Measurements from ENCODE around the gene NUBP2. TPM values are rescaled to one million over a fixed set of nuclear protein-coding genes. Genes with fewer than 3 reads are reported as not detected.

Gene NUBP2
- total RNA-seq, 1 experiment from 2014 or later, result 103 TPM

DNA sequence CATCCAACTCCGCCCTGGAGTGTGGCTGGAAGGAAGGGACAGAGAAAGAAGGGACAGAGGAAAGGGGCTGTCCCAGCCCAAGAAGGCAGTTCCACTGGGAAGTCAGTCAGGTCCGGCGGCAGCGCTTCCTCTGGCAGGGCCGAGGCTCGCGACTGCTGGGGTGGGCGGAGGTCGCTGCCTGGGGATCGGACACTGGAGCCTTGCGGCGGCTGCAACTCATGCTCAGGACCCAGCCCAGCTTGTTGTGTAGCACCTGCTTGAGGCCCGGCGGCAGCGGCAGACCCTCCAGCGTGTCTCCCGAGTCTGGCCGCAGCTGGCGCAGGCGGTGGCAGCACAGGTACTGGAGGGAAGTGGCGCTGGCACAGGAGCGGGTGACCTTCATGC, 5.8 kb upstream of the NUBP2 start:
- Histone ChIP-seq H3K79me2 (ENCODE audit: insufficient read depth, low read length) (peaks cover 38% of the 10 kb centered on the region), H3K9me2 (ENCODE audit: insufficient read depth) (no peaks in the 10 kb centered on the region), H3K9me3 (ENCODE audit: control insufficient read depth in 1 of 2, insufficient read depth in 1 of 2, low read depth in 1 of 2, low read length in 2 of 2) (no peaks in the 10 kb centered on the region), H3K27ac (ENCODE audit: low read depth, low read length) (no peak overlapping the region), H3K9ac (ENCODE audit: low read length) (no peak overlapping the region), H3K4me1 (ENCODE audit: control insufficient read depth in 1 of 2, insufficient read depth in 2 of 2, low read length in 2 of 2) (peaks cover 6 to 29% of the 10 kb centered on the region in 2 experiments), H3K27me3 (ENCODE audit: insufficient read depth, low read length) (no peaks in the 10 kb centered on the region), H3K4me2 (ENCODE audit: low read length) (no peak overlapping the region), H3K36me3 (ENCODE audit: control insufficient read depth in 1 of 2, insufficient read depth in 2 of 2, low read length in 2 of 2) (peaks cover 0 to 5% of the 10 kb centered on the region in 2 experiments; a peak in 3 of 4 replicates), H2AFZ (ENCODE audit: low read depth, low read length, poor library complexity, severe bottlenecking) (no peak overlapping the region), H3K4me3 (replicated peaks in 1 of 2; ENCODE audit: low read depth in 1 of 2, low read length in 2 of 2) (no peak overlapping the region), H4K20me1 (ENCODE audit: insufficient read depth) (no peaks in the 10 kb centered on the region)
- RAD21 ChIA-PET (ENCODE audit: low non-redundant PET in 1 of 2, low total read pairs in 2 of 2, uncharacterized antibody in 2 of 2, unreplicated experiment in 2 of 2), result no interaction called here
- no TSS peak for BruUV-seq (replicated peaks)
- no peak for TF ChIP-seq RAD21 (IDR thresholded peaks at IDR 0.05; ENCODE audit: low read depth)
- TF ChIP-seq, protein P1, sequence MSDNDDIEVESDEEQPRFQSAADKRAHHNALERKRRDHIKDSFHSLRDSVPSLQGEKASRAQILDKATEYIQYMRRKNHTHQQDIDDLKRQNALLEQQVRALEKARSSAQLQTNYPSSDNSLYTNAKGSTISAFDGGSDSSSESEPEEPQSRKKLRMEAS (IDR thresholded peaks at IDR 0.05), result no peak
- no peak for TF ChIP-seq ZFX (IDR thresholded peaks at IDR 0.05)
- intact Hi-C loops (cut with micrococcal nuclease), result no loop called here
- POLR2A ChIA-PET, result no interaction called here
- DNase-seq (ENCODE audit: low read depth, low spot score) (no peak), ATAC-seq (no peak)
- CTCF ChIA-PET, result no interaction called here

DNA sequence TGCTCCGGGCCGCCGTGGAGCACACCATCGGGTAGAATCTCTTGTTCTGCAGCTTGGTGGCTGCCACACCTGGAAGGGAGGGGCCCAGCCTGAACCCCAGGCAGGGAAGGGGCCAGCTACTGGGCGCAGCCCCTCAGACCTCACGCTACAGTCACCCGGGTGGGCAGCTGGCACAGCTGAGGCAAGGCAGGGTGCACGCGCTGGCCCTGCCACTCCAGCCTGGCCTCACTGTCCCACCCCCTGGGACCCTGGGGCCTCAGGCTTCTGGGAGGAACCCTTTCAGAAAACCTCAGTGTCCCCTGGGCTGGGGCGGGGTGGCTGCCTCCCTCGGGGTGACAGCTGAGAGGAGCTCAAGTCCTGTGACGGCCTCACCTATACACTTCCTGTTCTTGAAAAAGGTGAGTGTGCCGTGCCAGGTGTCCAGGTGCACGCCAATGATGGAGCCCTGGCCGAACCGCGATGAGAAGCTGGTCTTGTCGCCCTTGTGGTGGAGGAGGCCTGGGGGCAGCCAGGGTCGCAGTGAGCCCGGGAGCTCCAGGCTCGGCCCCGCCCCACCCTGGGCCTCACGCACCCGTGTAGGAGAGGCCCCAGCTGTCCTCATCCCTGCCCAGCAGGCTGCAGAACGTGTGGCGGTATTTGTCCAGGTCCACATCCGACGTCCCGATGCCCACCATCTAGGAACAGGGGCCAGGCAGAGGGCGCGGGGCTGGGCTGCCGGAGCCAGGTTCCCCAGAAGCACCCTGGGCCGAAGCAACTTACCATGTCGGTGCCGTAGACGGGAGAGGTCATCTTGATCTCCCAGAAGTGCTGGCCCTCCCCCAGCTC, 5.2 kb upstream of the NUBP2 start:
- Histone ChIP-seq H3K4me3 (replicated peaks in 1 of 2; ENCODE audit: low read depth in 1 of 2, low read length in 2 of 2) (no peak overlapping the region), H2AFZ (ENCODE audit: low read depth, low read length, poor library complexity, severe bottlenecking) (no peak overlapping the region), H4K20me1 (ENCODE audit: insufficient read depth) (no peaks in the 10 kb centered on the region), H3K36me3 (ENCODE audit: control insufficient read depth in 1 of 2, insufficient read depth in 2 of 2, low read length in 2 of 2) (no peaks in the 10 kb centered on the region; a peak in 2 of 4 replicates), H3K79me2 (ENCODE audit: insufficient read depth, low read length) (peaks cover 32% of the 10 kb centered on the region), H3K9ac (ENCODE audit: low read length) (no peak overlapping the region), H3K27ac (ENCODE audit: low read depth, low read length) (no peak overlapping the region), H3K9me2 (ENCODE audit: insufficient read depth) (no peaks in the 10 kb centered on the region), H3K27me3 (ENCODE audit: insufficient read depth, low read length) (no peaks in the 10 kb centered on the region), H3K9me3 (ENCODE audit: control insufficient read depth in 1 of 2, insufficient read depth in 1 of 2, low read depth in 1 of 2, low read length in 2 of 2) (no peaks in the 10 kb centered on the region), H3K4me1 (ENCODE audit: control insufficient read depth in 1 of 2, insufficient read depth in 2 of 2, low read length in 2 of 2) (peaks cover 6 to 29% of the 10 kb centered on the region in 2 experiments), H3K4me2 (ENCODE audit: low read length) (no peak overlapping the region)
- TF ChIP-seq SP1 (IDR thresholded peaks at IDR 0.05; ENCODE audit: low read depth), result no peak
- TF ChIP-seq SRF (IDR thresholded peaks at IDR 0.05; ENCODE audit: low read depth), result no peak
- TF ChIP-seq YY1 (IDR thresholded peaks at IDR 0.05; ENCODE audit: extremely low read depth, insufficient replicate concordance, low read depth, low read length), result no peak
- TF ChIP-seq ZNF274 (IDR thresholded peaks at IDR 0.05; ENCODE audit: low read depth, low read length), result no peak
- TF ChIP-seq POLR2AphosphoS5 (IDR thresholded peaks at IDR 0.05; ENCODE audit: low read depth, low read length), result no peak; the same call in 1 of the 2 replicates
- TF ChIP-seq, protein P1 (IDR thresholded peaks at IDR 0.05), result no peak
- no peak for TF ChIP-seq ELF1 (IDR thresholded peaks at IDR 0.05; ENCODE audit: borderline replicate concordance, low read depth)
- TF ChIP-seq, protein P2, sequence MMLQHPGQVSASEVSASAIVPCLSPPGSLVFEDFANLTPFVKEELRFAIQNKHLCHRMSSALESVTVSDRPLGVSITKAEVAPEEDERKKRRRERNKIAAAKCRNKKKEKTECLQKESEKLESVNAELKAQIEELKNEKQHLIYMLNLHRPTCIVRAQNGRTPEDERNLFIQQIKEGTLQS (IDR thresholded peaks at IDR 0.05), result no peak
- TF ChIP-seq EZH2 (IDR thresholded peaks at IDR 0.05), result no peak
- no peak for TF ChIP-seq EZH2phosphoT487 (IDR thresholded peaks at IDR 0.05; ENCODE audit: borderline replicate concordance)
- TF ChIP-seq FOSL1 (IDR thresholded peaks at IDR 0.05; ENCODE audit: low read depth), result no peak
- no peak for TF ChIP-seq SIN3A (IDR thresholded peaks at IDR 0.05; ENCODE audit: low read depth)
- BruUV-seq (replicated peaks), result no TSS peak
- DNase-seq (ENCODE audit: low read depth, low spot score) (no peak), ATAC-seq (no peak)
- ChIA-PET RAD21 (ENCODE audit: low non-redundant PET in 1 of 2, low total read pairs in 2 of 2, uncharacterized antibody in 2 of 2, unreplicated experiment in 2 of 2) (no interaction called here), CTCF (no interaction called here), POLR2A (no interaction called here)
- intact Hi-C loops (cut with micrococcal nuclease), result no loop called here
